ENCODE data around the gene EMC10. TPM values are rescaled to one million over a fixed set of nuclear protein-coding genes. Genes with fewer than 3 reads are reported as not detected.
A peak's percentile ranks its signal among the peaks of the same experiment; 100 is the strongest.

Gene EMC10
- total RNA-seq (2021; ENCODE audit: unreplicated experiment), result 66.7 TPM
- polyA plus RNA-seq (2012; ENCODE audit: insufficient read length), result 83.1 TPM
- percentile 54 among the genes with signal in this experiment for Bru-seq, nascent RNA
- BruChase-seq, experiment 1, labeled RNA remaining after a 2-hour chase, result percentile 69 among the genes with signal in this experiment
- BruChase-seq, experiment 2, labeled RNA remaining after a 6-hour chase, result percentile 77 among the genes with signal in this experiment
- long read RNA-seq, full-length matches to known transcripts, result 5 of 35 reads
- long read RNA-seq, partial matches to known transcripts, result 2 of 35 reads
- long read RNA-seq, other reads (novel, unspliced or antisense), result 28 of 35 reads

DNA sequence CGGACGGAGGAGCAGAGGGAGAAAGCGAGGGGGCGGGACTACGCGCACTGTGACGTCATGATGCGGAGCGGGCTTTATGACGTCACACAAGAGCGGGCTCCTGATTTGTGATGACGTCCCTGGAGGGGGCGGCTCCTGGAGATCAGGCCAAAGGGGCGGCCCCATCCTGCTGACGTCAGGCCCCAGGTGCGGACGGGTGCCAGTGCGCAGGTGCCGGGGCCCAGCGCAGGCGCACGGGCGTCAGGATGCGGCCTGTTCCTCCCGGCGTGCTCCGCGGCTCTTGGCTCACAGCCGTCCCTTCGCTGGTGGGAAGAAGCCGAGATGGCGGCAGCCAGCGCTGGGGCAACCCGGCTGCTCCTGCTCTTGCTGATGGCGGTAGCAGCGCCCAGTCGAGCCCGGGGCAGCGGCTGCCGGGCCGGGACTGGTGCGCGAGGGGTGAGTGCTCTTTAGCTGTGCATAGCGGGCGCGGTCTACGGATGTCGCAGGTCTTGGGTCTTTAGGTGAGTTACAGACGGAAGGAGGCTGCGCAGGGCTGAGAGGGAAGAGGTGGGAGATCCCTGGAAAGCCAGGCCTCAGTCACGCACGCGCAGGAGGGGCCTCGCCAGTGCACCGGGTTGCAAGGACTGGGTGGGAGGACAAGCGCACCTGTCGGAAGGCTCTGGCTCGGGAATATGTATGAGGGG is at the start of gene EMC10, which contains the start of gene GARIN5A:
EMC10 (plus strand) TSS at position 284 of the 683 bp plus-strand sequence; CDS start at position 322, 38 bp downstream.
GARIN5A (minus strand) TSS at position 625 of the 683 bp plus-strand sequence; CDS start at position 165, 460 bp downstream.
- Histone ChIP-seq H3K27ac (ENCODE audit: low read length) (peak within 1 kb of the TSS; percentile 74), H3K9me3 (ENCODE audit: control insufficient read depth, insufficient read depth, low read depth, low read length) (no peaks in the 10 kb centered on the region), H3K27me3 (ENCODE audit: control insufficient read depth, insufficient read depth, low read length) (no peaks in the 10 kb centered on the region), H3K4me3 (ENCODE audit: low read depth in 2 of 2, low read length in 2 of 2) (peak within 1 kb of the TSS; percentile 81 to 89), H3K36me3 (ENCODE audit: control insufficient read depth, insufficient read depth, low read length) (no peaks in the 10 kb centered on the region), H3K4me1 (ENCODE audit: control insufficient read depth, insufficient read depth, low read length) (no peaks in the 10 kb centered on the region)
- ChIA-PET CTCF (no interaction called here), POLR2A (no interaction called here)
- DNase-seq (ENCODE audit: low read depth, low spot score) (peak; percentile 47), ATAC-seq (peak; percentile 94)
- in situ Hi-C loops (cut with HindIII; ENCODE audit: low pct_unique_long_range_greater_than_20kb, low sequenced_read_pairs) (no loop called here), intact Hi-C loops (cut with micrococcal nuclease; ENCODE audit: unreplicated experiment) (no loop called here)
- BruUV-seq (replicated peaks), result no TSS peak
- TF ChIP-seq POLR2AphosphoS5 (IDR thresholded peaks at IDR 0.05; ENCODE audit: low read depth, low read length) (peak; percentile 74), SIN3A (IDR thresholded peaks at IDR 0.05; ENCODE audit: borderline replicate concordance, insufficient read depth, low read depth, low read length) (0 out of 2 replicates have a peak, but pooled peaks have one; percentile 40), TCF7L2 (IDR thresholded peaks at IDR 0.05; ENCODE audit: low read depth, low read length) (no peak)

DNA sequence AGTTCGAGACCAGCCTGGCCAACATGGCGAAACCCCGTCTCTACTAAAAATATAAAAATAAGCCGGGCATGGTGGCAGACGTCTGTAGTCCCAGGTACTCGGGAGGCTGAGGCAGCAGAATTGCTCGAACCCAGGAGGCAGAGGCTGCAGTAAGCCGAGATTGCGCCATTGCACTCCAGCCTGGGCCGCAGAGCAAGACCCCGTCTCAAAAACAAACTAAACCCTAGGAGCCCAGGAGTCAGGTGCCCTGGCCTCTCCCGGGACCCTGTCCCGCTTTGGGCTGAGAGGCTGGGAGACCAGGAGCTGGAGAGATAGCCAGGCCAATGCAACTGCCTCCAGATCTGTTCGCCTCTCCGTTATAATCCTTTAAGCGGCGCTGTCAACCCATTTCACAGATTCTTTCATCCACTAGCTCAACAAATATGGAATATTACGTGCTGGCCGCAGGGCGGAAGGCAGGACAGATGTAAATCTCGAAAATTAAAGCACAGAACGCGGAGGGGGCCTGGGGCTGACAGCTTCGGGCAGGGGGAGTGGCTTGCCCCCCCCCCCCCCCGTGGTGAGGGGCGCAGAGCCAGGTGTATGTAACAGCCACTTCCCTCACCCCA is 48.9 kb upstream of the EMC10 start:
- Histone ChIP-seq H3K36me3 (ENCODE audit: control insufficient read depth, insufficient read depth, low read length) (no peaks in the 10 kb centered on the region), H3K27me3 (ENCODE audit: control insufficient read depth, insufficient read depth, low read length) (no peaks in the 10 kb centered on the region), H3K4me1 (ENCODE audit: control insufficient read depth, insufficient read depth, low read length) (no peaks in the 10 kb centered on the region), H3K27ac (ENCODE audit: low read length) (no peak overlapping the region), H3K4me3 (ENCODE audit: low read depth in 2 of 2, low read length in 2 of 2) (peak overlapping the region; percentile 21 to 36), H3K9me3 (ENCODE audit: control insufficient read depth, insufficient read depth, low read depth, low read length) (no peaks in the 10 kb centered on the region)
- ATAC-seq (no peak), DNase-seq (ENCODE audit: low read depth, low spot score) (no peak)
- no TSS peak for BruUV-seq (replicated peaks)
- in situ Hi-C loops (cut with HindIII; ENCODE audit: low pct_unique_long_range_greater_than_20kb, low sequenced_read_pairs) (no loop called here), intact Hi-C loops (cut with micrococcal nuclease; ENCODE audit: unreplicated experiment) (no loop called here)
- ChIA-PET CTCF (interaction anchor here (0.6 kb wide), 1 partner anchor 60 kb away, joined by 11 read pairs; no protein-coding TSS in a partner anchor), POLR2A (interaction anchor here (0.6 kb wide), 1 partner anchor 160 kb away, joined by 3 read pairs; no protein-coding TSS in a partner anchor)
- TF ChIP-seq, protein P1, sequence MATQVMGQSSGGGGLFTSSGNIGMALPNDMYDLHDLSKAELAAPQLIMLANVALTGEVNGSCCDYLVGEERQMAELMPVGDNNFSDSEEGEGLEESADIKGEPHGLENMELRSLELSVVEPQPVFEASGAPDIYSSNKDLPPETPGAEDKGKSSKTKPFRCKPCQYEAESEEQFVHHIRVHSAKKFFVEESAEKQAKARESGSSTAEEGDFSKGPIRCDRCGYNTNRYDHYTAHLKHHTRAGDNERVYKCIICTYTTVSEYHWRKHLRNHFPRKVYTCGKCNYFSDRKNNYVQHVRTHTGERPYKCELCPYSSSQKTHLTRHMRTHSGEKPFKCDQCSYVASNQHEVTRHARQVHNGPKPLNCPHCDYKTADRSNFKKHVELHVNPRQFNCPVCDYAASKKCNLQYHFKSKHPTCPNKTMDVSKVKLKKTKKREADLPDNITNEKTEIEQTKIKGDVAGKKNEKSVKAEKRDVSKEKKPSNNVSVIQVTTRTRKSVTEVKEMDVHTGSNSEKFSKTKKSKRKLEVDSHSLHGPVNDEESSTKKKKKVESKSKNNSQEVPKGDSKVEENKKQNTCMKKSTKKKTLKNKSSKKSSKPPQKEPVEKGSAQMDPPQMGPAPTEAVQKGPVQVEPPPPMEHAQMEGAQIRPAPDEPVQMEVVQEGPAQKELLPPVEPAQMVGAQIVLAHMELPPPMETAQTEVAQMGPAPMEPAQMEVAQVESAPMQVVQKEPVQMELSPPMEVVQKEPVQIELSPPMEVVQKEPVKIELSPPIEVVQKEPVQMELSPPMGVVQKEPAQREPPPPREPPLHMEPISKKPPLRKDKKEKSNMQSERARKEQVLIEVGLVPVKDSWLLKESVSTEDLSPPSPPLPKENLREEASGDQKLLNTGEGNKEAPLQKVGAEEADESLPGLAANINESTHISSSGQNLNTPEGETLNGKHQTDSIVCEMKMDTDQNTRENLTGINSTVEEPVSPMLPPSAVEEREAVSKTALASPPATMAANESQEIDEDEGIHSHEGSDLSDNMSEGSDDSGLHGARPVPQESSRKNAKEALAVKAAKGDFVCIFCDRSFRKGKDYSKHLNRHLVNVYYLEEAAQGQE (IDR thresholded peaks at IDR 0.05; ENCODE audit: insufficient read depth in 1 of 2, low read depth in 2 of 2, low read length in 1 of 2), result no peak
- TF ChIP-seq TCF7L2 (IDR thresholded peaks at IDR 0.05; ENCODE audit: low read depth, low read length) (no peak), POLR2AphosphoS5 (IDR thresholded peaks at IDR 0.05; ENCODE audit: low read depth, low read length) (no peak), SIN3A (IDR thresholded peaks at IDR 0.05; ENCODE audit: borderline replicate concordance, insufficient read depth, low read depth, low read length) (no peak)
- TF ChIP-seq, protein P2, sequence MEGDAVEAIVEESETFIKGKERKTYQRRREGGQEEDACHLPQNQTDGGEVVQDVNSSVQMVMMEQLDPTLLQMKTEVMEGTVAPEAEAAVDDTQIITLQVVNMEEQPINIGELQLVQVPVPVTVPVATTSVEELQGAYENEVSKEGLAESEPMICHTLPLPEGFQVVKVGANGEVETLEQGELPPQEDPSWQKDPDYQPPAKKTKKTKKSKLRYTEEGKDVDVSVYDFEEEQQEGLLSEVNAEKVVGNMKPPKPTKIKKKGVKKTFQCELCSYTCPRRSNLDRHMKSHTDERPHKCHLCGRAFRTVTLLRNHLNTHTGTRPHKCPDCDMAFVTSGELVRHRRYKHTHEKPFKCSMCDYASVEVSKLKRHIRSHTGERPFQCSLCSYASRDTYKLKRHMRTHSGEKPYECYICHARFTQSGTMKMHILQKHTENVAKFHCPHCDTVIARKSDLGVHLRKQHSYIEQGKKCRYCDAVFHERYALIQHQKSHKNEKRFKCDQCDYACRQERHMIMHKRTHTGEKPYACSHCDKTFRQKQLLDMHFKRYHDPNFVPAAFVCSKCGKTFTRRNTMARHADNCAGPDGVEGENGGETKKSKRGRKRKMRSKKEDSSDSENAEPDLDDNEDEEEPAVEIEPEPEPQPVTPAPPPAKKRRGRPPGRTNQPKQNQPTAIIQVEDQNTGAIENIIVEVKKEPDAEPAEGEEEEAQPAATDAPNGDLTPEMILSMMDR (IDR thresholded peaks at IDR 0.05), result no peak
